Muscle layer of duodenum (tissue), 2 donors: ENCODE measurements around the gene FRYL.
"Not testable (repeated sequence)": the region's sequence is repeated elsewhere in the genome, so short reads cannot be mapped to it uniquely, and the experiment has no call there.

ENCODE experiments used
- H3K27ac ChIP-seq: one replicate; pipeline ENCODE4 v1.7.0; 2013; ENCODE audit warnings: mild to moderate bottlenecking, low read length
- H3K27me3 ChIP-seq: one replicate; pipeline ENCODE4 v1.7.0; 2013; ENCODE audit warnings: low read depth, mild to moderate bottlenecking, control low read depth, low read length
- H3K36me3 ChIP-seq, 2 donors: one replicate each; pipeline ENCODE4 v1.7.0; 2013; ENCODE audit warnings: low read length in 2 of 2, control low read depth in 1 of 2, mild to moderate bottlenecking in 1 of 2; ENCODE audit not compliant: insufficient read depth in 2 of 2, control insufficient read depth in 1 of 2
- H3K4me1 ChIP-seq, 2 donors: one replicate each; pipeline ENCODE4 v1.7.0; 2013; ENCODE audit warnings: low read length in 2 of 2, mild to moderate bottlenecking in 2 of 2, control low read depth in 1 of 2, moderate library complexity in 1 of 2; ENCODE audit not compliant: insufficient read depth in 2 of 2, control insufficient read depth in 1 of 2
- H3K4me3 ChIP-seq, 2 donors: one replicate each; pipeline ENCODE4 v1.7.0; 2013; ENCODE audit warnings: low read length in 2 of 2, low read depth in 1 of 2, mild to moderate bottlenecking in 1 of 2
- H3K9me3 ChIP-seq, 2 donors: one replicate each; pipeline ENCODE4 v1.7.0; 2013; ENCODE audit warnings: low read length in 2 of 2, control low read depth in 1 of 2, mild to moderate bottlenecking in 1 of 2; ENCODE audit not compliant: control insufficient read depth in 1 of 2
- donor health status: healthy.

Gene FRYL

GRCh38 chr4:48692044-48692443 lies 88.0 kb downstream of the FRYL start:
- Histone ChIP-seq H3K4me1 (peaks cover 0 to 13% of the 10 kb centered on the region in 2 donors), H3K4me3 (no peak overlapping the region), H3K27ac (no peak overlapping the region)

GRCh38 chr4:48688953-48689352 lies 91.1 kb downstream of the FRYL start:
- H3K27ac ChIP-seq, result no peak overlapping the region
- H3K9me3 ChIP-seq, result no peaks in the 10 kb centered on the region
- H3K27me3 ChIP-seq, result no peaks in the 10 kb centered on the region
- peaks cover 0 to 16% of the 10 kb centered on the region in 2 donors for H3K4me1 ChIP-seq
- no peak overlapping the region for H3K4me3 ChIP-seq
- H3K36me3 ChIP-seq, result no peaks in the 10 kb centered on the region

More at GRCh38 chr4:48692044-48692443, 88.0 kb downstream of the FRYL start:
- Histone ChIP-seq H3K36me3 (no peaks in the 10 kb centered on the region), H3K27me3 (no peaks in the 10 kb centered on the region), H3K9me3 (no peaks in the 10 kb centered on the region)

DNA sequence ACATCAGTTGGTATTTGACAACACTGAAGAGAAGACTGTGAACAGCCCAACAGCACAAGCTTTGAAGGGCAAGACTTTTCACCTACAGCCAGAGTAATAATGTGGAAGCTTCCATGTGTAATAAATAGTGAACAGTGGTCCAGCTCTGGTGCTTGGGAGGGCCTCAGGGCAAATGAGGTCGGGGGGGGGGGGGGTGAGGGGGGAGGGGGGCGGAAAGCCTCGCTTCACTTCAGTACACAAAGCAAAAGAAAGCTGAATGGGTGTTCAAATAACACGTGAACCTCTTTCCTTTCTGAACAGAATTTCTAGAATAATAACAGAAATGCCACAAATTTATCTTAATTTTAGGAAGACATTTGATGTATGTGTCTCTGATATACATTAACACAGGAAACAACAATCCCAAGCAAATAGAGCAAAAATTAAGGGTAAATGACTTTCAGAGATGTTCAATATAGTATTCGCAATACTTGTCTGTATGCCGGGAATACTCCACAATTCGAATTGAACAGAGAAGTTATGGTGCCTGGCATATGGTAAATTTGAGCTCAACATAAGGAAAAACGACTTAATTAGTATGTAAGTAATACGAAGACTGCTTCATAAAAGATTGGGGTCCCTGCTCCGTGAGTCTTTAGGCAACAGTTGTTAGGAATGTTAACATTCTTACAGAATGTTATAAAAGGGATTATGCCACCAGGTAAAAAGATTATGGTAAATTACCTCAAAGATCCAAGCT lies 92.6 kb downstream of the FRYL start:
- peaks cover 0 to 9% of the 10 kb centered on the region in 2 donors for H3K4me1 ChIP-seq
- H3K27ac ChIP-seq, result no peak overlapping the region
- no peak overlapping the region for H3K4me3 ChIP-seq
- no peaks in the 10 kb centered on the region for H3K36me3 ChIP-seq
- H3K9me3 ChIP-seq, result no peaks in the 10 kb centered on the region
- no peaks in the 10 kb centered on the region for H3K27me3 ChIP-seq

DNA sequence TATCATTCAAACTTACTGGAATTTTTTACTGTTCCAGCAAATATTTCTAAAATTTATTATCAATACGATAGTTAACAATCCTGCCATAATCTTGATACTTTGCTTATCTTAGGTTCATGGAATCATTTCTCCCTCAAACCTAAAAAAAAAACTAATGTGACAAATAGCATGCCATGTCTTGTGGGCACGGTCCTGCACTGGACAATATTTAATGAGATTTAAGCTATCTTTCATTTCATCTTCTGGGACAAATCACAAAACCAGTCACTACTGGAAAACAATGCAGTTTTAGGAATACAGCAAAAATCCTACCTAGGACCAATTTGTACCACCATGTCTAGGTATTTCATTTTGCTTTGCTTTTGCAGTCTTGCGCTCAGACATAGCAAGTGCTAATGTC lies 93.7 kb downstream of the FRYL start:
- no peak overlapping the region for H3K4me3 ChIP-seq
- H3K36me3 ChIP-seq, result no peaks in the 10 kb centered on the region
- H3K27ac ChIP-seq, result no peak overlapping the region
- no peaks in the 10 kb centered on the region for H3K9me3 ChIP-seq
- H3K4me1 ChIP-seq, result peaks cover 0 to 9% of the 10 kb centered on the region in 2 donors
- H3K27me3 ChIP-seq, result no peaks in the 10 kb centered on the region

DNA sequence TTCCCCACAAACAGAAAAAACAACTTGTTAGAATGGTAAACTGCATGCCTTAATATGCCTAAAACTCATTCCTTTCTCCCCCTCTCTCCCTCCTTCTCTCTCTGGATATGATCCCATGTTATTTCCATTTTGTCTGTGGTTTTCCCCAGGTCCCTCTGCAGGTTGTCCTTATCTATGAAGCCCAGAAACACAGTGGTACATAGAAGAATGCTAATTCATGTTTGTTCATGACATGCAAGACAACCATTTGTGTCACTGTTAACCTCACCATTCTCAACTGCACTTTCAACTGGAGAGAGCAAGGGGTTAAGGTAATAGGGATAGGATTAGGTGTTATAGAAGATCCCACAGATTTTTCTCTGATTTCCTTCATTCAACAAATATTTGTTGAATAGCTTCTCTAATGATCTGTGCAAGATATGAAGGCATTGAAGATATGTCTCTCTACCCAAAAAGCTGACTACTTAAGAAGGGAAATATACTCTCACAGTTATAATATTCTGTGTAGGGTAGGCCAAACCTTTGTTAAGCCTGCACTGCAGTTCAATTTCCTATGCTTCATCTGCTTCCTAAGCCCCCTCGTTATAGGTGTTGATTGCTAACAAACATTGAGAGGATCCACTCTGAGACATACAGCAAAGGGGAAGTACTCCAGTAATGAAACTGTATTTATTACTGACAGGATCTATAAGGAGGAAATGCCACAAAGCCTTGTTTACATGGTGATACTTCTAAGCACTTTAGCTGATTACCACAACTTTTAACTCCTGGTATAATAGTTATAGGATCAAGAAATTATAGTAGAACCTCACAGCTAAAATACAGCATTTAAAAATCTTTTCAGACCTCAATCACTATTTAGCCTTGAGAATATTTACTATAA lies 96.1 kb downstream of the FRYL start:
- no peaks in the 10 kb centered on the region for H3K27me3 ChIP-seq
- no peaks in the 10 kb centered on the region for H3K9me3 ChIP-seq
- no peak overlapping the region for H3K4me3 ChIP-seq
- no peaks in the 10 kb centered on the region for H3K36me3 ChIP-seq
- H3K27ac ChIP-seq, result no peak overlapping the region
- peaks cover 0 to 3% of the 10 kb centered on the region in 2 donors for H3K4me1 ChIP-seq

DNA sequence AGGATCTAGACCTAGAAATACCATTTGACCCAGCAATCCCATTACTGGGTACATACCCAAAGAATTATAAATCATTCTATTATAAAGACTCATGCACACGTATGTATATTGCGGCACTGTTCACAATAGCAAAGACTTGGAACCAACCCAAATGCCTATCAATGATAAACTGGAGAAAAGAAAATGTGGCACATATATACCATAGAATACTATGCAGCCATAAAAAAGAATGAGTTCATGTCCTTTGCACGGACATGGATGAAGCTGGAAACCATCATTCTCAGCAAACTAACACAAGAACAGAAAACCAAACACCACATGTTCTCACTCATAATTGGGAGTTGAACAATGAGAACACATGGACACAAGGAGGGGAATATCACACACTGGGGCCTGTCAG lies 97.2 kb downstream of the FRYL start:
- not testable (repeated sequence) for H3K4me3 ChIP-seq, H3K27ac ChIP-seq, H3K4me1 ChIP-seq, H3K36me3 ChIP-seq, H3K27me3 ChIP-seq, H3K9me3 ChIP-seq

DNA sequence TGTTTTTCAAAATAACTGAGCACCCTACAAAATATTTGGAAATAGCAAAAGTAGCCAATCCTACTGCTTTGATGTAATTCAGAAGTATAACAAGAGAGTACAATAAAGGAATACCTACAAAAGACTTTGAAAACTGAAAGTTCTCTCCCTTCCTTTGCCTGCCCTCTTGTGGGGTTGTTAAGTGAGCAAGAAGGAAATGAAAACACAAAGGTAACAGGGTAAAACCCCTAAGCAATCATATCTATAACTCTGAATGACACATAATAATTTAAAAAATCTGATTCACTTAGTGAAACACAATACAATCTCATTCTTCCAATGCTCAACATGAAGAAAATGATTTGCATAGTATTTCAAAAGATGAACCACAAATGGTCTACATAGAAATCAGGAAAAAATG lies 98.2 kb downstream of the FRYL start:
- no peaks in the 10 kb centered on the region for H3K9me3 ChIP-seq
- no peaks in the 10 kb centered on the region for H3K36me3 ChIP-seq
- H3K4me3 ChIP-seq, result no peak overlapping the region
- no peak overlapping the region for H3K27ac ChIP-seq
- peaks cover 0 to under 1% of the 10 kb centered on the region in 2 donors for H3K4me1 ChIP-seq
- no peaks in the 10 kb centered on the region for H3K27me3 ChIP-seq

- H3K27ac ChIP-seq, result peak overlapping the region; percentile 10
- H3K4me3 ChIP-seq, result peak overlapping the region in 1 of 2 donors; percentile 41
- H3K9me3 ChIP-seq, result no peaks in the 10 kb centered on the region
- H3K36me3 ChIP-seq, result no peaks in the 10 kb centered on the region
- H3K27me3 ChIP-seq, result no peaks in the 10 kb centered on the region
- no peaks in the 10 kb centered on the region for H3K4me1 ChIP-seq
Measured at GRCh38 chr4:48680848-48681568, 99.1 kb downstream of the FRYL start.

DNA sequence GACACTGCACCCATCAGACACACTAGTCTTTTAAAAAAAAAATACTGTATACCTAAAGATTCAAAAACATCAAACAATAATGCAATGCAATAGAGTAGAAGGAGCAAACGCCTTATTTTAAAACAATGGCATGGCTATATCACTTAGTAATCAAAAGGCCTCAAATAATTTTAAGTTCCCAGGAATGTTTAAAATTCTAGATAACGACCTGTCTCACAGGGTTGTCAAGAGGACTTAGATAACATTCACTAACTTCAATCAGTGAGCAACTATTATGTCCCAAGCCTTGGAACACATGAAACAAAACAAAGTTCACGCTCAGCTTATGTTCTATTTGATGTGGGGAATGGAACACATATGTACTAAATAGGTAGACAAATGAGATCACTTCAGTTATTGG lies 106.5 kb downstream of the FRYL start:
- Histone ChIP-seq H3K4me1 (peaks cover 0 to 4% of the 10 kb centered on the region in 2 donors), H3K27me3 (no peaks in the 10 kb centered on the region), H3K4me3 (no peak overlapping the region), H3K36me3 (no peaks in the 10 kb centered on the region), H3K9me3 (no peaks in the 10 kb centered on the region), H3K27ac (no peak overlapping the region)

- peaks cover 0 to 4% of the 10 kb centered on the region in 2 donors for H3K4me1 ChIP-seq
- H3K4me3 ChIP-seq, result no peak overlapping the region
- H3K9me3 ChIP-seq, result no peaks in the 10 kb centered on the region
- no peak overlapping the region for H3K27ac ChIP-seq
- no peaks in the 10 kb centered on the region for H3K27me3 ChIP-seq
- H3K36me3 ChIP-seq, result no peaks in the 10 kb centered on the region
Measured at GRCh38 chr4:48670587-48670986, 109.5 kb downstream of the FRYL start.

DNA sequence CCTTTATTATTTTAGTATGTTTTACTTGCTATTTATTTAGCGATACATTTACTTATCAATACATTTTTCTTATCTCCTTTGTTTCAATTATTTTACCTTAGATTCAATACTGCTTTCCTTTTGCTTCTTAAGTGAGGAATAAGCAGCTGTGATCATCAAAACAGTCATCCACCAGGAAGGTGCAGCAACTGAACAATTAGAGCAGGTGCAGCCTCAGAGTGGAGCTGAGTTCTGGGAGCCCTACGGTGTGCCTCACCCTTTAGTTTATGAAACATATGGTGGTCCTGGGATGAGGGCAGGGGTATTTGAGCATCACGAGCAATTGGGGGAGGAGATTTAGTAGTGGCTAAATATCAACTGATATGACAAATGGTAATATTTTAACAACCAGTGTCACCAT lies 111.0 kb downstream of the FRYL start:
- Histone ChIP-seq H3K4me1 (peaks cover 0 to 4% of the 10 kb centered on the region in 2 donors), H3K9me3 (no peaks in the 10 kb centered on the region), H3K4me3 (no peak overlapping the region), H3K27me3 (no peaks in the 10 kb centered on the region), H3K27ac (peak overlapping the region; percentile 79), H3K36me3 (no peaks in the 10 kb centered on the region)
